Psoas muscle (tissue), 8 donors: Measurements from ENCODE around the gene EREG. TPM values are rescaled to one million over a fixed set of nuclear protein-coding genes. Genes with fewer than 3 reads are reported as not detected.

Experiments used
- ATAC-seq, 4 donors: fragments of 200-7000 bp; cut with Tn5 transposase; one replicate each; pipeline ENCODE4 v1.9.1; 2020; ENCODE audit warnings: moderate library complexity in 3 of 4, mild to moderate bottlenecking in 2 of 4
- DNase-seq, 2 donors: peaks; one replicate each; pipeline ENCODE4 v3.0.0-alpha.2; 2020
- H3K27ac ChIP-seq: fragments of 200-600 bp; one replicate; pipeline ENCODE4 v1.8.0; 2022
- H3K27me3 ChIP-seq, 3 donors: fragments of 200-600 bp in 1 of 3; one replicate each; pipeline versions ENCODE4 v1.6.1 to v1.8.0; 2013 to 2022; ENCODE audit warnings: low read length in 2 of 3, mild to moderate bottlenecking in 2 of 3, moderate library complexity in 1 of 3; ENCODE audit not compliant: insufficient read depth in 3 of 3
- H3K36me3 ChIP-seq, 2 donors: fragments of 200-600 bp in 1 of 2; one replicate each; pipeline versions ENCODE4 v1.6.1 to v1.8.0; 2013 to 2022; ENCODE audit warnings: low read depth in 1 of 2, mild to moderate bottlenecking in 1 of 2, moderate library complexity in 1 of 2; ENCODE audit not compliant: insufficient read depth in 1 of 2
- H3K4me1 ChIP-seq: fragments of 200-600 bp; one replicate; pipeline ENCODE4 v1.8.0; 2022
- H3K4me3 ChIP-seq: fragments of 200-600 bp; one replicate; pipeline ENCODE4 v1.8.0; 2022; ENCODE audit warnings: mild to moderate bottlenecking
- H3K9me3 ChIP-seq: fragments of 200-600 bp; one replicate; pipeline ENCODE4 v1.8.0; 2022
- whole genome bisulfite sequencing, 3 donors: extraction: QIAGEN DNeasy Blood & Tissue Kit; methylation state at CpG; one replicate each; pipeline versions ENCODE4 v1.1.6 to v1.1.7; 2013; 5-methylcytosine and 5-hydroxymethylcytosine counted together
- intact Hi-C, 2 donors: fragments of 100-400 bp; cut with DNase I; formaldehyde crosslinking; loops; one replicate each; pipeline versions ENCODE4 v1.11.0 to v1.14.2; 2022
- polyA plus RNA-seq, 3 donors: library from polyadenylated mRNA; stranded (reverse); fragments of 200-250 nt; gene quantifications; one replicate each; pipeline ENCODE4 v1.2.3, GENCODE V29; 2013
- total RNA-seq, 4 donors: library from RNA; stranded (reverse); fragmentation: NEBNext Ultra II Directional in 2 of 4; extraction: Animal tissue kit (Norgen Biotek cat#: 25700) in 2 of 4; gene quantifications; one replicate each; pipeline versions ENCODE4 v1.2.1 to v1.2.4, GENCODE V29; 2021 to 2023
- TF ChIP-seq, protein P1 (sequence below): fragments of 200-600 bp; IDR thresholded peaks from one replicate; pipeline ENCODE4 v1.8.0; 2022; ENCODE audit warnings: antibody characterized with exemption
- donor health status: healthy with polysubstance abuse.
- donor health status: DM: no; HTN: no; CAD: no; lungs with moderate emphysema.
- donor health status: Bipolar disorder and iron deficiency.
- donor health status: healthy.
- donor health status: DM: yes; HTN: yes; CAD: no.
- donor health status: DM: no; HTN: no; CAD: no.
- donor health status: DM: no; HTN: no; CAD: no.
- donor health status: DM: yes; HTN: yes; CAD: no.

Gene EREG
- total and polyA plus RNA-seq, 7 donors = 0.03 to 0.20 TPM; not detected in 5

DNA sequence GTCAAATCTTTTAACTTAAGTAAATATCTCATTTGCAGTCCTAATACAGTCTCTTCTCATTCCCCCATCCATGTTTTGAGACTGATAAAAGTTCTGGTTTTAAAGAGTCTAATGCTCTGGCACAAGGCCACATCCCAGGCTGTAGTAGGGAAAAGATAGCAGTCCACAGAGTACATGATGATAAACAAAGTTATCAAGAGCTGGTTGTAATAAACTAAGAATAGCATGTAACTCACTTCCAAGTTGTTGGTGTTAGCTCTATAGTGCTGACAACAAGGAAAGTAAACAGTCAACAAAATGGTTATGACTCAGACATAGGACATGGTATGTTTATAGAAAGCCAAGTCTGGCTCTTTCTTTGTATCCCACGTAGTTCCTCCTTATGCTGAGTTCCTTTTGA is 58.2 kb downstream of the EREG start:
- no peak for DNase-seq

DNA sequence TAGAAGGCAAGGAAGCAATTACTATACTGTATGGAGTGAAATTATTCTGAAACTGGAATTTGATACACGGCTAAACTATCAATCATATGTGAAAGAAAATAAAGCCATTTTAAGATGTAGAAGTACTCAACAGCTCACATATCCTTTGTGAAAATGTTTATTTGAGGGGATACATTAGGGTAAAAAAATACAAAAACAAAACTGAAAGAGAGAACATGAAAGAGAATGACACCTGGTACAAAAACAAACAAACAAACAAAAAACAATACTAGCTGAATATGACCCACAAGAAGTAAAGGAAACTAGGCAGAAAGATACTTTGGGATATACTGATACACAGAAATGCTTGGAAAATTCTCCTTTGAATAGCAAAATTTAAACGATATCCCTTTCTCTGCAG is 59.2 kb downstream of the EREG start:
- H3K27me3 ChIP-seq = no peaks in the 10 kb centered on the region
- TF ChIP-seq, protein P1, sequence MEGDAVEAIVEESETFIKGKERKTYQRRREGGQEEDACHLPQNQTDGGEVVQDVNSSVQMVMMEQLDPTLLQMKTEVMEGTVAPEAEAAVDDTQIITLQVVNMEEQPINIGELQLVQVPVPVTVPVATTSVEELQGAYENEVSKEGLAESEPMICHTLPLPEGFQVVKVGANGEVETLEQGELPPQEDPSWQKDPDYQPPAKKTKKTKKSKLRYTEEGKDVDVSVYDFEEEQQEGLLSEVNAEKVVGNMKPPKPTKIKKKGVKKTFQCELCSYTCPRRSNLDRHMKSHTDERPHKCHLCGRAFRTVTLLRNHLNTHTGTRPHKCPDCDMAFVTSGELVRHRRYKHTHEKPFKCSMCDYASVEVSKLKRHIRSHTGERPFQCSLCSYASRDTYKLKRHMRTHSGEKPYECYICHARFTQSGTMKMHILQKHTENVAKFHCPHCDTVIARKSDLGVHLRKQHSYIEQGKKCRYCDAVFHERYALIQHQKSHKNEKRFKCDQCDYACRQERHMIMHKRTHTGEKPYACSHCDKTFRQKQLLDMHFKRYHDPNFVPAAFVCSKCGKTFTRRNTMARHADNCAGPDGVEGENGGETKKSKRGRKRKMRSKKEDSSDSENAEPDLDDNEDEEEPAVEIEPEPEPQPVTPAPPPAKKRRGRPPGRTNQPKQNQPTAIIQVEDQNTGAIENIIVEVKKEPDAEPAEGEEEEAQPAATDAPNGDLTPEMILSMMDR = no peak
- no peaks in the 10 kb centered on the region for H3K36me3 ChIP-seq
- WGBS, 3 donors = 77 to 85% (median 81%) methylated on average over 2 of the region's 2 CpGs
- no peak overlapping the region for H3K4me3 ChIP-seq
- no peak for ATAC-seq
- no peak for DNase-seq
- no peak overlapping the region for H3K27ac ChIP-seq
- no peaks in the 10 kb centered on the region for H3K9me3 ChIP-seq
- intact Hi-C loops = no loop called here
- H3K4me1 ChIP-seq = no peaks in the 10 kb centered on the region

More for the DNA sequence above, 58.2 kb downstream of the EREG start:
- H3K4me1 ChIP-seq = no peaks in the 10 kb centered on the region
- intact Hi-C loops = no loop called here
- H3K4me3 ChIP-seq = no peak overlapping the region
- TF ChIP-seq, protein P1 = no peak
- no peak overlapping the region for H3K27ac ChIP-seq
- H3K9me3 ChIP-seq = no peaks in the 10 kb centered on the region
- 3 to 10% (median 10%) methylated on average over 1 of the region's 1 CpG for WGBS, 3 donors
- H3K27me3 ChIP-seq = no peaks in the 10 kb centered on the region
- ATAC-seq = peak; percentile 72 to 95 (median 92)
- no peaks in the 10 kb centered on the region for H3K36me3 ChIP-seq

DNA sequence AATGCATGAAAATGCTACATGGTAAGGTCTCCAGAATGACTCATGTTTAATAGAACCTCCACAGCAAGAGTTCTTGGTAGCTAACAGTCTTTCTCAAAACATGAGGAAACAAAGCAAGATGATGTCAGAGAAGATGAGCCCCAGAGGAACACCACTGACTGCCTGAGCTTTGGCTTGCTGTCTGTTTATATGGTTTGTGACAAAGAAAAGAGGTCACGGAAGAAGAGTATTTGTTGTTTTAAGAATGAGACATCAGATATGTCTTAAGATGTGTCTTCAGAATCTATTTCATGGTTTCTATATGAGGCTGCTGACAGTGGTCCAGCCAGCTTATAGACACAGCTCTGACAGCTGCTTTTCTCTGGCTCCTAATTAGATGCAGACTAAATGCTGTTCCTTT is 61.2 kb downstream of the EREG start:
- H3K27ac ChIP-seq = no peak overlapping the region
- no peaks in the 10 kb centered on the region for H3K9me3 ChIP-seq
- TF ChIP-seq, protein P1 = no peak
- no peaks in the 10 kb centered on the region for H3K27me3 ChIP-seq
- H3K36me3 ChIP-seq = no peaks in the 10 kb centered on the region
- WGBS, 3 donors = 73 to 79% (median 74%) methylated on average over 1 of the region's 1 CpG
- no peak for DNase-seq
- no peak for ATAC-seq
- H3K4me3 ChIP-seq = no peak overlapping the region
- no peaks in the 10 kb centered on the region for H3K4me1 ChIP-seq
- intact Hi-C loops = loop anchor here in 1 of 2 donors (5.0 kb wide), 1 partner anchor 481 kb away; no protein-coding TSS in a partner anchor

DNA sequence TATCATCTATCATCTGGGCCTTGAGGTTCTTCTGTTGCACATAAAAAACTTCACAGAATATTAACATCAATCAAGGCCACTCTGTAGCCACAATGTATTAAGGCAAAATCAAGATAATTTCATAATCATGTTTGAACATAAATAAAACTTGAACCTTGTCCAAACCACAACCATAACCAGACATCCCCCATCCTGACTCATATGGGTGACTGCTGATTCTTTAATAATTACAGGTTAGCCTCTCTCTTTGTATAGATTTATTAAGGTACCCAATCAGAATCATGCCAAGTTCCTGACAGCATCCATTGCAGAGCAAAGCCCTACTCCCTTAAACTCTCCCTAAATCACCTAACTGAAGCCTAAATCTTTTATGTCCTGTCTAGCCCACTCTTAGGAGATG is 63.3 kb downstream of the EREG start:
- no peaks in the 10 kb centered on the region for H3K36me3 ChIP-seq
- H3K9me3 ChIP-seq = no peaks in the 10 kb centered on the region
- no peaks in the 10 kb centered on the region for H3K27me3 ChIP-seq
- H3K4me1 ChIP-seq = no peaks in the 10 kb centered on the region
- no peak for DNase-seq
- no peak overlapping the region for H3K4me3 ChIP-seq
- intact Hi-C loops = loop anchor here in 1 of 2 donors (5.0 kb wide), 1 partner anchor 479 kb away; no protein-coding TSS in a partner anchor
- no peak for ATAC-seq
- no peak overlapping the region for H3K27ac ChIP-seq
- TF ChIP-seq, protein P1 = no peak

DNA sequence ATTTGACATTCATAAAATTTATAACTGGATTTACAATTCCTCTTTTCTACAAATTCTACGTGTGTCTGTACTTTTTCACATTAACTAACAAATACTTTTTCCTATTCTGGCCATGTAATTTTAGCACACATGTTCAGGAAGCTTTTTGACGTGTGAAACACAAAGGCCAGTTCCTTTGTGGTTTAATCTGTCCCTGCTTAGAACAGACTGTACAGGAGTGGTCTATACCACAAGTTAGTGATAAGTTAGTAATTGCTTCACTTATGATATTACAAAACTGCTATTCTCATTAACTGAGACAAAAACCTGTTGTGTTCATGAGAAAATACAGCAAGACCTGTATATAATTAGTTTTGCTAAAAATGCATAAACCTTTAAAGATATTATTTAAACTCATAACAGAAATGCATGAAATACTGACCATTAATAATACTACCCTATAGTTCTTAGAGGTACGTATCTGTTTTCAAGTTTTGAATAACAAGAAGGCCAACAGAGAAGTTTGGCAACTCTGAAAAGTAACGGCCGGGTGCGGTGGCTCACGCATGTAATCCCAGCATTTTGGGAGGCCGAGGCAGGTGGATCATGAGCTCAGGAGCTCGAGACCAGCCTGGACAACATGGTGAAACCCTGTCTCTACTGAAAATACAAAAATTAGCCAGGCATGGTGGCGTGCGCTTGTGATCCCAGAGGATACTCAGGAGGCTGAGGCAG is 66.3 kb downstream of the EREG start:
- H3K27ac ChIP-seq = no peak overlapping the region
- TF ChIP-seq, protein P1 = no peak
- intact Hi-C loops = no loop called here
- no peaks in the 10 kb centered on the region for H3K27me3 ChIP-seq
- 63 to 75% (median 69%) methylated on average over 11 of the region's 11 CpGs for WGBS, 3 donors
- no peak overlapping the region for H3K4me3 ChIP-seq
- no peaks in the 10 kb centered on the region for H3K4me1 ChIP-seq
- no peaks in the 10 kb centered on the region for H3K9me3 ChIP-seq
- H3K36me3 ChIP-seq = no peaks in the 10 kb centered on the region
- ATAC-seq (no peak), DNase-seq (no peak)
